GM21576 (cell line): ENCODE results near the gene VCL.
"Not testable (repeated sequence)": the region's sequence is repeated elsewhere in the genome, so short reads cannot be mapped to it uniquely, and the experiment has no call there.

Experiments
- ATAC-seq: cut with Tn5 transposase; IDR thresholded peaks from one replicate; pipeline ENCODE4 v1.9.1; 2021; ENCODE audit warnings: mild to moderate bottlenecking, moderate library complexity; ENCODE audit not compliant: unreplicated experiment

The VCL gene

GRCh38 chr10:74035303-74035702 is 37.4 kb downstream of the VCL start:
- ATAC-seq: no peak

- ATAC-seq: no peak
These were observed 38.6 kb downstream of the VCL start for GRCh38 chr10:74036474-74036873.

GRCh38 chr10:74039561-74040145 is 41.7 kb downstream of the VCL start:
- no peak for ATAC-seq

- ATAC-seq: no peak
These were observed 42.5 kb downstream of the VCL start for GRCh38 chr10:74040200-74041126.

DNA sequence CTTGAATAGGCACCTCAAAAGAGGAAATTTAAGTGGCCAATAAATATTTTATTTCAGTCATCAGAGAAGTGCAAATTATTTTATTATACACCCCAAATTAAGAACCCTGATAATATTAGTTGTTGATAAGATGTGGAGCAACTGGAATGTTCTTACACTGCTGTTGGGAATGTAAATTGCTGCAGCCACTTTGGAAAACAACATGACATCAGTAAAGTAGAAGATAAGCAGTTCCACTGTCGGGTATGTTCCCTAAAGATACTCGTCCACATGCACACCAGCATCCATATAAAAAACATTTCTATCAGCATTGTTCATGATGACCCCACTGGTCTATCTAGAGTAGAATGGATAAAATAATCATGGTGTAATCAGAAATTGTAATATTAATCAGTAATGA is 46.5 kb downstream of the VCL start:
- ATAC-seq: no peak

GRCh38 chr10:74047304-74047703 is 49.4 kb downstream of the VCL start:
- ATAC-seq: no peak

DNA sequence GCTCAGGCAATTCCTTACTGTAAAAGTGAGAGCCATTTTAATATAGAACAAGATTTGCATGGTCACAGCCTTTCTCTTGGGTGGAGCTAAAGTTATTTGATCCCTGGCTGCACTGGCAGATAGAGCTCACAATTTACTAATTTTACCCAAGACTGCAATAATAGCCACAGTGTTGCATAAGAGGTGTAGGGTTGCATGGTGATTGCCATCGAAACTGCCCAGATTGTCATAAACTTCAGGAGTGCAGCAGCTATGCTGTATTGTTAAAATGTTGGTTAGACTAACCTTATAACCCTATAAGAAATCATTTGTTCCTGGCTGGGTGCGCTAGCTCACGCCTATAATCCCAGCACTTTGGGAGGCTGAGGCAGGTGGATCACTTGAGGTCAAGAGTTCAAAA is 50.0 kb downstream of the VCL start:
- no peak for ATAC-seq

- no peak for ATAC-seq
These were observed 50.5 kb downstream of the VCL start for GRCh38 chr10:74048433-74048832.

DNA sequence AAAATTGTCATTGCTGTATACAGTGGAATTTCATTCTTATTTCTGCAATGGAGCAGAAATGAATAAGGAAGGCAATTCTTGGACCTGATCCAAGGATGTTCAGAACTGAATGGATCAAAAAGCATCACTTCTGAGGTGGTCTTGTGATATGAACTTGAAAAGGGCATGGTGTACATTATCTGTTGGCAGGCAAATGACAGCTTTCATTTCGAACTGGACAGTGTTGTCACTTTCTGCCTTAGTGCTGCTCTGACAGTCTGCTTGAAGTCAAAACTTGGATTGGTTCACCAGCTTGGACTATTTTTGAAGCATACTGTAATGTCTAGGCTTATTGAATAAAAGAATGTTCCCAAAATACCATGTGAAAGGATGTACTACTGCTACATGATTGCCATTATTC is 52.0 kb downstream of the VCL start:
- ATAC-seq: no peak

DNA sequence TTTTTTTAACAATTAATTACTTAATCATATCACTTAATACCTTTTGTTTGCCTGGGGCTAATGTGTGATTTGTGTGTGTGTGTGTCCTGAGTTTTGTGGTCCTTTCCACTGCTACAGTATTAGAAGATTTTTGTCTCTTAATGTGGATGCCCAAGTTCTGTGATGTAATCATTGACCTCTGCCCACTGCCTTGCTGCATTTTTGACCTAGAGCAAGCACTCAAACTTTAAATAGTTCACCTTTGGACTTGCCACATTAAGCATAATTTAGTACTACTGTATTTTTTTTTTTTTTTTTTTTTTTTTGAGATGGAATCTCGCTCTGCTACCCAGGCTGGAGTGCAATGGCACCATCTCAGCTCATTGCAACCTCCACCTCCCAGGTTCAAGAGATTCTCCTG is 52.7 kb downstream of the VCL start:
- no peak for ATAC-seq

GRCh38 chr10:74051736-74052342 is 53.9 kb downstream of the VCL start:
- ATAC-seq: no peak

- ATAC-seq: no peak
These were observed 55.1 kb downstream of the VCL start for GRCh38 chr10:74052994-74053393.

DNA sequence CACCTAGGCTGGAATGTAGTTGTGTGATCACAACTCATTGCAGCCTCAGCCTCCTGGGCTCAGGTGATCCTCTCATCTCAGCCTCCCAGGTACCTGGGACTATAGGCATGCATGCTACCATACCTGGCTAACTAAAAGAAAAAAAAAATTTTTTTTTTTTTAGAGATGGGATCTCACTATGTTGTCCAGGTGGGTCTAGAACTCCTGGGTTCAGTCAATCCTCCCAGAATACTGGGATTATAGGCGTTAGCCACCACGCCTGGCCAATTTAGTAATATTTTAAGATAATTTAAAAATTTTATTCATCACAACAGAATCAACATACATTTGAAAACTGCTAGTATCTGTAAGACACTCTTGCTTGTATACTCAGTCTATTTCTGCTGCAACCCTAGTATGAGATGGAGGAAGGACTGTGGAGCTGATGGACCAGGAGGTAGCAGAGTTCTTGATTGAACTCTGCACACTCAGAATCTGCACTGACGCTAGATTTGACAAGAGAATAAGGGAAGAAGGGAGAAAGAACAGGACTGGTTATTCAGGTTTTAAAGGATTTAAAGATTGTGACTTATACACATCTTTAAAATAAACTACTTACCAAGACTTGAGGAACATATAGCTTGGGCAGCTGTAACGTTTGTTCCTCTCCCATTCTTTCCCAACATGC is 57.6 kb downstream of the VCL start:
- ATAC-seq: no peak

DNA sequence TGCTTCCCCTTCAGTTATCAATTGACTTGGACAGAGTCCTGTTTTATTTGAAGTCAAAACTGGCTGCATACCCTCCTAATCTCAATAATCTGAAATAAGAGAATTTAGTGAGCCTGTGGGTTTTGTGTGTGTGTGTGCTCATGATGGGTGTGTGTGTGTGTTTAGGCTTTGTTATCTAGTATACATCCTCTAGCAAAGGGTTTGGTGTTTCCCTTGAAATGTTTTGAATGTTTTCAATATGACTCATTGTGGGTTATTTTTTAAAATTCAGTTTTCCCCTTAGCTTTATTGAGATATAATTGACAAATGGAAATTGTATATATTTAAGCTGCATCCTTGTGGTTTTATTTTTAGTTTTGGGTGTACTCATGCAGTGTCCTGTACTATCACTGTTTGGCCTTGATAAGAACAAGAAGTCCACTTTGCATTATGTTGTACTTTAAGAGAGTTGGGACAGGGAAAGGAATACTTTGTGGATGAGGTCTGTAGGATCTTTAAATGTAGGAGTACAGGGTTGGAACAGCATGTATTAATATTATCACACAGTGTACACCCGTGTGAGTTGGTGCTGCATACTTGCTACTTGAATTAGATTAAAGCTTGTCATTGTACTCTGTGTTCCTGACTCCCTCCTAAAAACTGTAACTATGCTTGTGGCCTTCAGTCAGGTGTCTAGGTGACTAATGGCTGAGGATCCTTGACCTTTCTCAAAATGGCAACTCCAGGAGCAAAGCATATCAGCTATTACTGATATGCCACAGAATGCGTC is 58.3 kb downstream of the VCL start:
- ATAC-seq: no peak

GRCh38 chr10:74058071-74058470 is 60.2 kb downstream of the VCL start:
- no peak for ATAC-seq

GRCh38 chr10:74058658-74059057 is 60.7 kb downstream of the VCL start:
- no peak for ATAC-seq

DNA sequence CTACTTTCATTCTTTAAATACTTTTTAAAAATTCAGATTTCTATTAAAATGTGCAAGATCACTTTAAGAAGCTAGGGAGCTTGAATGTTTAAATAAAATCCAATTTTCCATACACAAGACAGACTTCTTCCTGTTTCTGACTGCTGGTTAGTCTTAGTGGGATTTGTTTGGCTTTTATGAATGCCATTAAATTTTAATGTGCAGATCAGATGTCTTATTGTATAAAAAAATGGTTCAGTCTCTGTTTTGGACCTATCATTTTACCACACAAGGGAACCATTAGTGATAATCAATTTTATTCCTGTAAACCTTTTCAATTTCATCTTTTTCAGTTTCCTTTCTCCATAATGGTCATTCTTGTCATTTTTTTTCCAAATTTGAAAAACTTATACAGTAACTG is 63.2 kb downstream of the VCL start:
- ATAC-seq: no peak

DNA sequence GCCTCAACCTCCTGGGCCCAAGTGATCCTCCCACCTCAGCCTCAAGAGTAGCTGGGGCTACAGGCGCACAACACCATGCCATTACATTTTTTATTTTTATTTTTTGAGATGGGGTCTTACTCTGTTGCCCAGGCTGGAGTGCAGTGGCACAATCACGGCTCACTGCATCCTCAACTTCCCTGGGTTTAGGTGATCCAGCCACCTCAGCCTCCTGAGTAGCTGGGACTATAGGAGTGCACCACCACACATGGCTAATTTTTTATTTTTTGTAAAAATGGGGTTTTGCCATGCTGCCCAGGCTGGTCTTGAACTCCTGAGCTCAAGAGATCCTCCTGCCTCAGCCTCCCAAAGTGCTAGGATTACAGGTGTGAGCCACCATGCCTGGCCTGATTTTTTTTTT is 64.1 kb downstream of the VCL start:
- ATAC-seq: not testable (repeated sequence)

DNA sequence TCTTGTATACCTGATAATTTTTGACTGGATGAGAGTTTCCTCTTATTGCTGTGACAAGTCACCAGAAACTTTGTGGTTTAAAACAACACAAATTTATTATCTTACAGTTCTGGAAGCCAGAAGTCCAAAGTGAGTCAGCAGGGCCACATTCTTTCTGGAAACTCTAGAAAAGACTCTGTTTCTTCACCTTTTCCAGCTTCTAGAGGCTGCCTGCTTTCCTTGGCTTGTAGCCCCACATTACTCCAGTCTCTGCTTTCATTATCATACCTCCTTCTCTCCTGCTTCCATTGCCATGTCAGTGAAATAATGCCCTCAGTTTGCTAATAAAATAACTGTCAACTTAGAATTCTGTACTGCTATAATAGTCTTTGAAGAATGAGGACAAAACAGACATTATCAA is 65.3 kb downstream of the VCL start:
- ATAC-seq: no peak

GRCh38 chr10:74067373-74068352 is 69.7 kb downstream of the VCL start:
- ATAC-seq: no peak
